Uterus (tissue), 4 donors: Measurements from ENCODE around the gene SEC23A. TPM values are rescaled to one million over a fixed set of nuclear protein-coding genes. Genes with fewer than 3 reads are reported as not detected.
A peak's percentile ranks its signal among the peaks of the same experiment; 100 is the strongest.
"Not testable (repeated sequence)": the region's sequence is repeated elsewhere in the genome, so short reads cannot be mapped to it uniquely, and the experiment has no call there.

Source experiments
- DNase-seq, 2 donors: peaks; one replicate each; pipeline ENCODE4 v3.0.0-alpha.2; 2019 to 2020
- H3K27ac ChIP-seq, 2 donors: fragments of 200-600 bp; sonication (generic); 1 replicate in 1 of 2; 2 replicates in 1 of 2; pipeline ENCODE4 v1.5.1; 2016 to 2018
- H3K27me3 ChIP-seq, 2 donors: fragments of 200-600 bp; sonication (generic); one replicate each; pipeline ENCODE4 v1.5.1; 2018 to 2019; ENCODE audit warnings: control low read depth in 1 of 2
- H3K36me3 ChIP-seq, 2 donors: fragments of 200-600 bp; sonication (generic); one replicate each; pipeline ENCODE4 v1.5.1; 2019; ENCODE audit warnings: control low read depth in 1 of 2
- H3K4me1 ChIP-seq, 2 donors: fragments of 200-600 bp; sonication (generic); one replicate each; pipeline ENCODE4 v1.5.1; 2018 to 2019; ENCODE audit warnings: control low read depth in 1 of 2
- H3K4me3 ChIP-seq, 2 donors: fragments of 200-600 bp; sonication (generic); 1 replicate in 1 of 2; 2 replicates in 1 of 2; pipeline ENCODE4 v1.5.1; 2018 to 2019; ENCODE audit warnings: mild to moderate bottlenecking in 1 of 2
- H3K9me3 ChIP-seq, 2 donors: fragments of 200-600 bp; sonication (generic); one replicate each; pipeline ENCODE4 v1.5.1; 2019; ENCODE audit warnings: control low read depth in 1 of 2
- CTCF ChIP-seq, 4 experiments: fragments of 200-600 bp in 2 of 4; fragments of 450-650 bp in 2 of 4; sonication (generic) in 2 of 4; IDR thresholded peaks; one replicate each; pipeline ENCODE4 v1.5.1; 2016 to 2019; ENCODE audit warnings: antibody characterized with exemption in 4 of 4, mild to moderate bottlenecking in 2 of 4, moderate library complexity in 1 of 4
- POLR2A ChIP-seq, 2 donors: fragments of 450-650 bp; IDR thresholded peaks; one replicate each; pipeline ENCODE4 v1.6.1; 2016; ENCODE audit warnings: antibody characterized with exemption in 2 of 2, mild to moderate bottlenecking in 1 of 2, moderate library complexity in 1 of 2
- intact Hi-C: fragments of 100-400 bp; cut with DNase I; formaldehyde crosslinking; loops from one replicate; pipeline ENCODE4 v1.15.1; 2023; ENCODE audit warnings: low total_unique reads
- total RNA-seq, 4 donors: library from RNA; depleted of rRNA in 3 of 4; stranded (reverse); fragments of >200 nt in 3 of 4; gene quantifications; one replicate each; pipeline versions ENCODE4 v1.1.0 to v1.2.4, GENCODE V29; 2014 to 2023
- donor health status: DM: yes; HTN: yes; CAD: no.

SEC23A gene
- total RNA-seq, 4 donors from 2014 or later = 133 to 322 (median 231) TPM

- DNase-seq = no peak
- TF ChIP-seq CTCF (IDR thresholded peaks at IDR 0.05) = no peak
Measured at GRCh38 chr14:39108791-39109190, 5.8 kb upstream of the SEC23A start.

GRCh38 chr14:39107591-39107996 is 4.6 kb upstream of the SEC23A start:
- no peak for DNase-seq
- H3K9me3 ChIP-seq = no peaks in the 10 kb centered on the region
- TF ChIP-seq CTCF (IDR thresholded peaks at IDR 0.05) = peak in 2 of 4 experiments; percentile 12 to 19
- TF ChIP-seq POLR2A (IDR thresholded peaks at IDR 0.05) = no peak
- no peak overlapping the region for H3K4me3 ChIP-seq
- no peak overlapping the region for H3K27ac ChIP-seq
- intact Hi-C loops = loop anchor here (10.0 kb wide), 1 partner anchor 327 kb away; the partner anchor contains the start of gene FBXO33
- H3K27me3 ChIP-seq = no peaks in the 10 kb centered on the region
- H3K36me3 ChIP-seq = no peaks in the 10 kb centered on the region
- peaks cover 0 to 8% of the 10 kb centered on the region in 2 donors for H3K4me1 ChIP-seq

More at GRCh38 chr14:39108791-39109190, 5.8 kb upstream of the SEC23A start:
- intact Hi-C loops = loop anchor here (10.0 kb wide), 1 partner anchor 326 kb away; the partner anchor contains the start of gene FBXO33
- no peak overlapping the region for H3K27ac ChIP-seq
- no peaks in the 10 kb centered on the region for H3K27me3 ChIP-seq
- H3K4me1 ChIP-seq = peaks cover 0 to 8% of the 10 kb centered on the region in 2 donors
- H3K36me3 ChIP-seq = no peaks in the 10 kb centered on the region
- H3K9me3 ChIP-seq = no peaks in the 10 kb centered on the region
- H3K4me3 ChIP-seq = no peak overlapping the region

GRCh38 chr14:39104078-39104801 is 1.2 kb upstream of the SEC23A start:
- peak overlapping the region; percentile 86 to 87 for H3K4me3 ChIP-seq
- H3K4me1 ChIP-seq, H3K36me3 ChIP-seq, H3K27me3 ChIP-seq, H3K9me3 ChIP-seq, DNase-seq: not testable (repeated sequence)
- intact Hi-C loops = loop anchor here (10.0 kb wide), 1 partner anchor 331 kb away; the partner anchor contains the start of gene FBXO33
- peak overlapping the region; percentile 96 to 98 for H3K27ac ChIP-seq

- H3K4me1 ChIP-seq = peaks cover 0 to 8% of the 10 kb centered on the region in 2 donors
- H3K9me3 ChIP-seq = no peaks in the 10 kb centered on the region
- H3K27ac ChIP-seq = peak overlapping the region; percentile 96 to 98
- no peak for TF ChIP-seq CTCF (IDR thresholded peaks at IDR 0.05)
- TF ChIP-seq POLR2A (IDR thresholded peaks at IDR 0.05) = no peak
- no peak for DNase-seq
- H3K36me3 ChIP-seq = no peaks in the 10 kb centered on the region
- peak overlapping the region; percentile 86 to 87 for H3K4me3 ChIP-seq
- intact Hi-C loops = loop anchor here (10.0 kb wide), 1 partner anchor 332 kb away; the partner anchor contains the start of gene FBXO33
- no peaks in the 10 kb centered on the region for H3K27me3 ChIP-seq
Measured at GRCh38 chr14:39102265-39102968, 618 bp downstream of the SEC23A start.

- Histone ChIP-seq H3K9me3 (no peaks in the 10 kb centered on the region), H3K27me3 (no peaks in the 10 kb centered on the region), H3K27ac (no peak overlapping the region), H3K4me3 (no peak overlapping the region), H3K36me3 (no peaks in the 10 kb centered on the region), H3K4me1 (peaks cover 0 to 8% of the 10 kb centered on the region in 2 donors)
- DNase-seq = no peak
- TF ChIP-seq CTCF (IDR thresholded peaks at IDR 0.05) (no peak), POLR2A (IDR thresholded peaks at IDR 0.05) (no peak)
- intact Hi-C loops = loop anchor here (10.0 kb wide), 1 partner anchor 335 kb away; the partner anchor contains the start of gene FBXO33
Measured at GRCh38 chr14:39099748-39100147, 3.3 kb downstream of the SEC23A start.

GRCh38 chr14:39099215-39099614 is 3.8 kb downstream of the SEC23A start:
- H3K4me1 ChIP-seq, H3K27ac ChIP-seq, H3K36me3 ChIP-seq, H3K9me3 ChIP-seq, H3K4me3 ChIP-seq, intact Hi-C loops, DNase-seq, H3K27me3 ChIP-seq: not testable (repeated sequence)
